GM10847 (cell line): Measurements from ENCODE around the gene SWSAP1.

Source experiments
- POLR2A ChIP-seq: IDR thresholded peaks from 2 replicates; pipeline ENCODE4 v1.6.1; 2011; ENCODE audit not compliant: insufficient read length; ENCODE audit errors: extremely low read depth

Gene SWSAP1

DNA sequence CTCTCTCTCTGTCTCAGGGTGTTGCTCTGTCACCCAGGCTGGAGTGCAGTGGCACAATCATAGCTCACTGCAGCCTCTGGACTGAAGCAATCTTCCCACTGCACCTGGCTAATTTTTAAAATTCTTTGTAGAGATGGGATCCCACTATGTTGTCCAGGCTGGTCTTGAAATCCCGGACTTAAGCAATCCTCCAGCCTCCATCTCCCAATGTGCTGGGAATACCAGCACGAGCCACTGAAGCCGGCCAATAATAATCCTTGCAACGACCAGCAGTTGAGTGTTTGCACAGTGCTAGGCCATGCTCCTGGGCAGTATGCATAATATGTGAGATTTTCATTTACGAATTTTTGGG, 10.3 kb downstream of the SWSAP1 start:
- TF ChIP-seq POLR2A = no peak

DNA sequence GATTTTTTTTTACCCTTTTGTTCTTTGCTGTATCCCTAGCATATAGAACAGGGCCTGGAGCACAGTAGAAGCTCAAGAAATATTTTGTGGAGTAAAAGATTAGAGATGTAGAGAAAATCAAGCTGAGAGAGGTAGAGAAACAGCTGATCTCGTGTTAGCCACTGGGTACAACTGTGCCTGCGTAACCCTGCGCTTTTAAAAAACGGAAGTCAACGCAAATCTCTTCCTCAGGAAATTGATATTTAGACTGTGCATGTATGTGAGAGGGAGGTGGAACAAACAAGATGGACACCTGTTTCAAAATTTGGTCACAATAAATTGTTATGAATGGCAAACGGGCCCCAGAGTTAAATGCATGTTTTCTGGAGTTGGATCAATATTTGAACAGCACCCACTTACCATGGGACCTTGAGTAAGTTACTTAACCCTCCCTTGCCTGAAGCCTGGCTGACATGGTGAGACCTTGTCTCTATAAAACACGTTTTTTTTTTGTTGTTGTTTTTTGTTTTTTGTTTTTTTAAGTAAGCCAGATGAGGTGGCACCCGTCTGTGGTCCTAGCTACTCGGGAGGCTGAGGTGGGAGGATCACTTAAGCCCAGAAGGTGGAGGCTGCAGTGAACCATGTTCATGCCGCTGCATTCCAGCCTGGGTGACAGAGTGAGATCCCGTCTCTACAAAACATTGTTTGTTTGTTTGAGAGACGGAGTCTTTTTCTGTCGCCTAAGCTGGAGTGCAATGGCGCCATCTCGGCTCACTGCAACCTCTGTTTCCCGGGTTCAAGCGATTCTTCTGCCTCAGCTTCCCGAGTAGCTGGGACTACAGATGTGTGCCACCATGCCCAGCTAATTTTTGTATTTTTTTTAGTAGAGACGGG, 12.9 kb downstream of the SWSAP1 start:
- TF ChIP-seq POLR2A = no peak

DNA sequence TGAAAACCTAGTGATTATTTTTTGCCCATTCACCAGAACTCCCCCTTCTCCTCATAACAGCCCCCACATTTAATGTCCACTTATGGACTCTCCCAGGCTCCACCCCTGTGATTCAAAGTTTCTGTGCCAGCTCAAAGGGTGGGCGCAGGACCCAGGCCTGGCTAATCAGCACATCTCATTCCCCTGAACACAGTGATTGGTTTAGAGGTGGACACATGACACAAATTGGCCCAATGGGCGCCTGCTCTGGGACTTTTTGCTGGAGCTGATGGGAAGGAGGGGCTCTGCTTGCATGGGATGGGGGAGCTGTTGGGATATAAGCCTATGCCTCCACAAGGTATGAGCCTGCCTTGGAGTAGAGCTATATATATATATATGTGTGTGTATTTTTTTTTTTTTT, 15.9 kb downstream of the SWSAP1 start:
- TF ChIP-seq POLR2A = no peak

DNA sequence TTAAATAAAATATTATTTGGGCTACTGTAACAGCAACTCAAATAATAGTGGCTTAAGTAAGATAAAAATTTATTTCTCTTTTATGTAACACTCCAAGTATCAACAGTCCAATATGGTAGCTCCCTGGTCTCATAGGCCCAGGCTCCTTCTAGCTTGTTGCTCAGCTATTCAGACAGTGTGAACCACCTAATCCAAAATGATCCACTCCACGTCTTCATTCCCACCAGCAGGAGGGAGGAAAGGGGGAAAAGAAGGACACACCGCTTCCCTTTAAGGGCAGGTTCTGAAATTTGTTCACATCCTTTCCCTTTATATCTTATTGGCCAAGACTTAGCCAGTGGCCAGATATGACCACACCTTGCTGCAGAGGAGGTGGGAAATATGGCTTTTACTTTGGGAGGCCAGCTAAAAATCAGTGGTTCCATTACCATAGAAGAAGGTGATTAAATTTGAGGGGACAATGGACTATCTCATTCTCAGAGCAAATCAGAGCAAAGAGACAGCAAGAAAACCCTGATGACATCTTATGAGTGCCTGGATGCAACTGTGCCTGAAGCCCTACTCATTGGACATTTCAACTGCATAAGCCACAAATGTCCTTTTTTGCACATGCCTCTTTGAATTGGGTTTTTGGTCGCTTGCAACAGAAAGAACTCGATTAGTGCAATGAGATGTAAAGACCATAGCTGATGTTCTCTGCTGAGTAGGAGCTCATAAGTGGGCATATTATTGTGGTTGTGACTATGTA, 16.6 kb downstream of the SWSAP1 start:
- TF ChIP-seq POLR2A = no peak

DNA sequence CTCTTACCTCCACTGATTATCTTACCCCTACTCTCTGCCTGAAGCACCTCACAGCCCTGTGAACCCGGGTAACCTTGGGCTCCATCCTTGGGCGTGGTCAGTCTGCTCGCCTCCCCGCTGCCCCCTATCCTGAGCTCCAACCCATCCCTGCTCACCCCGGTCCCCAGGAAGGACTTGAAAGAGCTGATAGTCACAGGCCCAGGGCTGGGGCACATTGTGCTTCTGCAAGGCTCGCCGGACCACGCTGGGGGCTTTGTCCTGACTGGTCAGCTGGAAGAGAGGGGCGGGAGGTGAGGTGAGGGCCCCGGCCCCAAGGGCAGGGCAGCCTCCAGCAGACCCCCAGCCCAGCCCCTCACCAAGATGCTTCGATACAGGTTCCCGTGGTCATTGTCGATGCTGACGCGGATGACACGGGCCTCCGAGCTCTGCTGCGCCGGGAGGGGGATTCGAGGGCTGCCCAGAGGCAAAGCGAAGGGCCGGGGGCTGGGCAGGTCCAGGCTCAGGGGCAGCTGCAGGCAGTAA, 22.7 kb downstream of the SWSAP1 start:
- no peak for TF ChIP-seq POLR2A

DNA sequence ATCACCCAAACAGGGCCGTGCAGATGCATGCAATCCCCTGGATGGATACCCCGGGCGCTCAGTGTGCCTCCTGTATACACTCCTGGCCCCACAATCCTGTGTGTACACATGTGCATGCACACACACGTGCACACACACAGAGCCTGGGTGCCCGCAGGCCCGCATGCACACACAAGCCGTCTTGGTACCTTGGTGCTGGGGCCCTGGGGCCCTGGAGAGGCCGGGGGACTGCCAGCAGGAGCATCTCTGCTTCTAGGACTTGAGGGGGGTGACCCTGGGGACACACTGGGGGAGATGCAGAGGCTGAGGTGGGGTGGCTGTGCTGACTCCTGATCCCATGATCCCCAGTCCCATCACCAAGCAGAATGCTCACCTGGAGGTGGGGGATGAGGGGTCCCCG, 25.2 kb downstream of the SWSAP1 start:
- no peak for TF ChIP-seq POLR2A

DNA sequence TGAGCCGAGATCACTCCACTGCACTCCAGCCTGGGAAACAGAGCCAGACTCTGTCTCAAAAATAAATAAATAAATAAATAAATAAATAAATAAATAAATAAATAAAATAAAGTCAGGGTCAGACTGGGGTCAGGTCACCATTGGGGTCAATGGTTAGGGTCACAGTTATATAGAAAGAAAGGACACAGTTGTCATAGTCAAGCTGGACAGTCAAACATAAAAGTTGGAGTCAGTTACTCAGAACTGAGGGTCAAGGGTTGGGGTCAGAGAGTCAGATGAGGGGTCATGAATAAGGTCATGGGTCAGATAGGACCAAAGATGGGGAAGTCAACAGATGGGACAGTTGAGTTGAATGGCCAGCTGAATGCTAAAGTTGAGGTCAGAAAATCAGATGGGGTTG, 26.3 kb downstream of the SWSAP1 start:
- TF ChIP-seq POLR2A = no peak

DNA sequence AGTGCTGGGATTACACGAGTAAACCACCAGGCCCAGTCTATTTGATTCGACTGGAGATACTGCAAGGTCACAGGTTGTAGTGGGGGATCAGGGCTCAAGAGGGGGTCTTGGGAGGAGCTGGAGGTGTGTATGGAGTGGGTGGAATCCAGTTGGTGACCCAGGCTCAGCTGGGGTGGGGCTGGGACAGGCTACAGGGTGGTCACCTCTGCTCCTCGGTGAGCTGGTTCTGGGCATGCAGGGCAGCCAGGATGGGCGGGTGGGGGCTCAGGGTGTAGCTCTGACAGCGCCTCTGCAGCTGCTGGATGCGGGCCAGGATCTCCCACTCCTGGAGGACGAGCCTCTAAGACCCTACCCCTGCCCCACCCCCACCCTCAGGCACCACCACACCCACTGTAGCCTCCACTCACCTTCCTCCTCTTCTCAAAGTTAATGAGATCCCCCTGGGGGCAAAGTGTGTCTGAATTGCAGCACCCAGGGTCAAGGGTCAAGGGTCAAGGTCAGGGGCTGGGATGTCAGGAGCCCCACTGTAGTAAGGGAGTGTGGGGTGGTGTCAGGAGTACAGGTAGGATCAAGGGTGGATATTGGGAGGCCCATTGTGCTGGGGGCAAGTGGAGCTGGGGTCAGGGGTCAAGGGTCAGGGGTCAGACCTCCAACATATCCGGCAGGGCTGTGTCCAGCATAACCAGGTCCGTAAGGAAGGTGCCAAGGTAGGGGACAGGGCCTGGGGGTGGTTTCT, 27.5 kb downstream of the SWSAP1 start:
- no peak for TF ChIP-seq POLR2A

DNA sequence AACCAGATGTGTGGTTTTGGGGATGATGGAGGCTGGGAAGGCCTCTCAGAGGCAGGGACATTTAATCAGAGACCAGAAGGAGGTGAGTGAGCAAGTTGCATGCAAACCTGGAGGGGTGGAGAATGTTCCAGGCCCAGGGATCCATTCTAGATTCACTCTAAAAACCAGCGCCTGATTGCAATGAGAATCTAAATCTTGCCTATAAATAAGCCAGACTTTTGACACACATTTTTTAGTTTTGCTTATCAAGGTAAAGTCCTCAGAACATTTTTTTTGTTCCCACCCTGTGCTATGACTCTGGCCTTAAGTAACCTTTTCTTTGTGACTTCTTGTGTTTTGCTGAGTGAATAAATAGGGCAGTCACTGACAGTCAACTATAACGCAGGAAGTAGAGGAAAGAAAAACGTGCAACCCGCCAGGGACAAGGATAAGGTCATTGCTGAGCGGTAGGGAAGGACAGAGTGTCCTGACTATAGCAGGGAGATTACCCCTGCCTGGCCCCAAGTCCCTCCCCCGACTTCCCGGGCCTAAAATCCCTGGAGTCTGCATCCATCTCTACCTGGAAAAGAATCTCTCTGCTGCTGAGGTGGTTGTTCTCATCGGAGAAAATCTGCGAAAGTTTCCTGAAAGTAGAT, 30.2 kb downstream of the SWSAP1 start:
- no peak for TF ChIP-seq POLR2A

DNA sequence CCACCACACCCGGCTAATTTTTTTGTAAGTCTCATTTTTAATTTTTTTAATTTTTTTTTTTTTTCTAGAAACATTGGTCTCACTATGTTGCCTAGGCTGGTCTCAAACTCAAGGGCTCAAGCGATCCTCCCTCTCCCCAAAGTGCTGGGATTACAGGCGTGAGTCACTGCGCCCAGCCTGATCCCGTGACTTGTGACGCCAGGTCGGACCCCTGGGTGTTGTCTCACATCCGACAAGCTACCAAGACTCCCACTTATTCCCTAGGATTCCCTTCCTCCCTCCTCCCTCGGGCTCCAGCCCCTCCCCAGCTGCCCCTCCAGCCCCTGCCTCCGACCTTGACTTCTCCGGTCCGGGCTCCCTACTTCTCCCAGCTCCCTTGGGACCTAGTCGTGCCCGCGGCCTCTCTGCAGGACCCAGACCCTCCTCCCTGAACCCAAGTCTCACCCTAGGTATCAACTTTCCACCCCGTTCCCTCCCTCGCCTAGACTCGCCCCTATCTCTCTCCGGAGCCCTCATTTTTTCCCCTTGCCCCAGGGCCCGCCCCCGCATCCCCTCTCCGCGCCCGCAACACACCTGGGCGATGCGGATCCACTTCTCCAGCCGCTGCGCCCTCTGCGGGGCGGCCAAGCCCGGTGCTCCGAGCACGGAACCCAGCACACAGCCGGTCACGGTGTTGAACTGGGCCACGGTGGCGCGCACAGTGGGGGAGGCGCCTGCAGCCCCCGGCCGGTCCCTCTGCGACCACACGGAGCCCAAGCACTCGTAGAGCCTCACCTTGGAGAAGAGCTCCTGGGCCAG, 31.6 kb downstream of the SWSAP1 start:
- no peak for TF ChIP-seq POLR2A

DNA sequence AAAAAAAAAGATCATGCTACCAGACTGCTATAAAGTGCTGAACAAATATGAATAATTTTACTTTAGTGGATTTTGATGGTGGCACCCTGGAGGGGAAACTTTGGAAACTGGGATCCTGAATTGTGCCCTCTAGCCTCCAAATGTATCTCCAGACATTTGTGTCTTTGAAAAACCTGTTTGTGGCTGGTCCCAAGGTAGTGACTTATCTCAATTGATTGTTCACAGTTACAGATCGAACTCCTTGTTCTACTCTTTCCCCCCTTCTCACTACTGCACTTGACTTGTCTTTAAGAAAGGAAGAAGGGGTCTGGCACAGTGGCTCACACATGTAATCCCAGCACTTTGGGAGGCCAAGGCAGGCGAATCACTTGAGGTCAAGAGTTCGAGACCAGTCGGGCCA, 34.1 kb downstream of the SWSAP1 start:
- no peak for TF ChIP-seq POLR2A

DNA sequence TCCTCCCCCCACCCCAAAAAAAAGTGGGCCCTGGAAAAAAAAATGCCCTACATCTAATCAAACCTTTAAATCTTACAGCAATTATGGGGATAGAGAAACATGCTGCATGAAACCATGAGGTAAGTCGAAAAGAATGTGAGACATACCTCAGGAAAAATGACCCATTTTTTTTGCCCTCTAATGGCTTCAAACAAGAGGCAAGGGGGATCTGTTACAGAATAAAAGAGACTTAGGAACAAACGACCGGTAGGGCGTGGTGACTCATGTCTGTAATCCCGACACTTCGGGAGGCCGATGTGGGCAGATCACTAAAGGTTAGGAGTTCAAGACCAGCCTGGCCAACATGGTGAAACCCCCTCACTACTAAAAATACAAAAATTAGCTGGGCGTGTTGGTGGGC, 36.2 kb downstream of the SWSAP1 start:
- TF ChIP-seq POLR2A = no peak

DNA sequence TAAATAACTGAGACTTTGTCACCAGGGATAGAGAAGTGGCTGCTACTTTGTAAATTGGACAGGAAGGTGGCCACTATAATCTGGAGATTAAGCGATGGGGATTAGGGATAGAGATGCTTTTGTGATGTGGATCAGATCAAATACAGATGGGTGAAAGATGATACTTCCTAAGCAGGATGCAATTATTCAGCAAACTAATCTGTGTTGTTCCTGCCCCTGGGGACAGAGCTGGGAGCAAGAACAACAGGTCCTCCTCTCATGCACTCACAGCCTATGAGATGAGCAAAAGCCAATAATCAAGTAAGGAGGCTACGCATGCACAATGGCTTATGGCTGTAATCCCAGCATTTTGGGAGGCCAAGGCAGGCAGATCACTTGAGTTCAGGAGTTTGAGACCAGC, 40.1 kb downstream of the SWSAP1 start:
- no peak for TF ChIP-seq POLR2A

DNA sequence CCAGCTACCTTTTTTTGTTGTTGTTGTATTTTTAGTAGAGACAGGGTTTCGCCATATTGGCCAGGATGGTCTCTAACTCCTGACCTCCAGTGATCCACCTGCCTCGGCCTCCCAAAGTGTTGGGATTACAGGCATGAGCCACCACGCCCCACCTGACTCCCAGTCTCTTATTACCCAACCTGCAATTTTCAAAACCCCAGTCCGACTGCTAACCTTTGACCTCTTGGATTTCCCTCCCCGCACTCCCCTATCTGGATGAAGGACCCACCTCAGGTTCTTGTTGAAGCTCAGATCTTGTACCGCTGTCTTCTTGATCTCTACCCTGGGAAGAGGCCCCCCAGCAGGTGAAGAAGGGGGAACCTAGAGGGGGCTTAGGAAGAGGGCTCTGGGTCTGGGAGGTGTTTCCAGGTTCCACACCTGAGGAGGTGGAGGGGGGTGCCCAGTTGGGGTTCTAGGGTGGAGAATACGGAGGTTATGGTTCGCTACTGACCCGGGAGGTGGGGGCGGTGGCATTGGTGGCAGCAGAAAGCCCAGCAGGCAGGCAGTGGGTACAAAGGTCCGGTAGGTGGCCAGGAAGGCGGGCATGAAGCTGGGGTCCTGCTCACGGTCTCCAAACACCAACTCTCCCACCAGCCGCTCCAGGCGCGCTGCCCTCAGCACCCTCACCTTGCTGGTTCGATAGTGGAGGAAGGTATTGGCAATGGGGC, 42.0 kb downstream of the SWSAP1 start:
- no peak for TF ChIP-seq POLR2A
